Naive thymus-derived CD4-positive, alpha-beta T cell (primary cell): ENCODE measurements around the gene DMD. TPM values are rescaled to one million over a fixed set of nuclear protein-coding genes. Genes with fewer than 3 reads are reported as not detected.

Experiments used
- ATAC-seq: fragments of 150-1000 bp; cut with Tn5 transposase; 2 replicates; pipeline ENCODE4 v1.10.0; 2021; ENCODE audit warnings: mild to moderate bottlenecking, moderate library complexity
- CTCF ChIA-PET: fragments of 350-600 bp; sonication (Branson Sonifier 250); formaldehyde crosslinking; loops from one replicate; lab custom pipeline; 2021; ENCODE audit warnings: antibody characterized with exemption; lab: Charles Lee
- POLR2A ChIA-PET: fragments of 350-600 bp; sonication (Branson Sonifier 250); formaldehyde crosslinking; loops from one replicate; lab custom pipeline; 2021; ENCODE audit warnings: antibody characterized with exemption, inconsistent platforms; lab: Charles Lee
- DNase-seq, 9 donors: peaks; one replicate each; pipeline versions ENCODE4 v3.0.0 to v3.0.0-alpha.2; 2020 to 2022; ENCODE audit warnings: mixed read lengths in 1 of 9
- H3K27ac ChIP-seq: one replicate; pipeline ENCODE4 v1.7.0; 2013; ENCODE audit warnings: mild to moderate bottlenecking, low read depth, low read length, moderate library complexity
- H3K27me3 ChIP-seq, 2 donors: one replicate each; pipeline ENCODE4 v1.7.0; 2013; ENCODE audit warnings: low read length in 2 of 2, mild to moderate bottlenecking in 2 of 2, moderate library complexity in 2 of 2; ENCODE audit not compliant: control insufficient read depth in 2 of 2, insufficient read depth in 2 of 2
- H3K36me3 ChIP-seq, 3 experiments: 1 replicate in 2 of 3; 2 replicates in 1 of 3; pipeline ENCODE4 v1.7.0; 2013; ENCODE audit warnings: low read length in 3 of 3, mild to moderate bottlenecking in 3 of 3, moderate library complexity in 1 of 3; ENCODE audit not compliant: insufficient read depth in 3 of 3, control insufficient read depth in 2 of 3
- H3K4me1 ChIP-seq, 2 donors: one replicate each; pipeline ENCODE4 v1.7.0; 2013; ENCODE audit warnings: low read length in 2 of 2, mild to moderate bottlenecking in 2 of 2, moderate library complexity in 1 of 2; ENCODE audit not compliant: control insufficient read depth in 2 of 2, insufficient read depth in 2 of 2
- H3K4me3 ChIP-seq: 2 replicates; pipeline ENCODE4 v1.7.0; 2013; ENCODE audit warnings: mild to moderate bottlenecking, low read length
- H3K9me3 ChIP-seq, 3 experiments: 1 replicate in 2 of 3; 2 replicates in 1 of 3; pipeline ENCODE4 v1.7.0; 2013; ENCODE audit warnings: low read length in 3 of 3; ENCODE audit not compliant: control insufficient read depth in 2 of 3
- H3K27ac Mint-ChIP-seq, 9 donors: one replicate each; pipeline ENCODE4 v1.8.0; 2020 to 2022; ENCODE audit warnings: mixed read lengths in 9 of 9, mild to moderate bottlenecking in 8 of 9, moderate library complexity in 5 of 9, inconsistent platforms in 2 of 9
- H3K27me3 Mint-ChIP-seq, 5 donors: one replicate each; pipeline ENCODE4 v1.8.0; 2021 to 2022; ENCODE audit warnings: mixed read lengths in 5 of 5, mild to moderate bottlenecking in 1 of 5
- H3K36me3 Mint-ChIP-seq, 5 donors: one replicate each; pipeline ENCODE4 v1.8.0; 2020 to 2022; ENCODE audit warnings: mixed read lengths in 5 of 5, mild to moderate bottlenecking in 3 of 5, inconsistent platforms in 1 of 5
- H3K4me1 Mint-ChIP-seq, 7 donors: one replicate each; pipeline ENCODE4 v1.8.0; 2020 to 2022; ENCODE audit warnings: mixed read lengths in 7 of 7, mild to moderate bottlenecking in 3 of 7, inconsistent platforms in 1 of 7
- H3K4me3 Mint-ChIP-seq, 10 donors: one replicate each; pipeline ENCODE4 v1.8.0; 2020 to 2022; ENCODE audit warnings: mild to moderate bottlenecking in 10 of 10, mixed read lengths in 10 of 10, moderate library complexity in 6 of 10, inconsistent platforms in 2 of 10
- H3K9me3 Mint-ChIP-seq, 11 donors: one replicate each; pipeline ENCODE4 v1.8.0; 2020 to 2022; ENCODE audit warnings: mixed read lengths in 11 of 11, mild to moderate bottlenecking in 4 of 11, inconsistent platforms in 1 of 11, moderate library complexity in 1 of 11
- intact Hi-C, 2 donors: fragments of 100-400 bp; cut with micrococcal nuclease; formaldehyde crosslinking; loops; one replicate each; pipeline ENCODE4 v1.15.1; 2023
- polyA plus RNA-seq, 2 donors: library from polyadenylated mRNA; unstranded; fragments of 300-500 nt; fragmentation: Illumina TruSeq; gene quantifications; one replicate each; pipeline ENCODE4 v1.2.3, GENCODE V29; 2021
- total RNA-seq, 6 experiments: library from RNA in 5 of 6; stranded (reverse) in 5 of 6; gene quantifications; 1 replicate in 5 of 6; 2 replicates in 1 of 6; pipeline ENCODE4 v1.2.3 and lab custom pipeline; 2021 to 2026

The DMD gene
- total and polyA plus RNA-seq, 7 experiments from 2014 or later, result 0.02 to 4.9 (median 0.28) TPM; not detected in 3

DNA sequence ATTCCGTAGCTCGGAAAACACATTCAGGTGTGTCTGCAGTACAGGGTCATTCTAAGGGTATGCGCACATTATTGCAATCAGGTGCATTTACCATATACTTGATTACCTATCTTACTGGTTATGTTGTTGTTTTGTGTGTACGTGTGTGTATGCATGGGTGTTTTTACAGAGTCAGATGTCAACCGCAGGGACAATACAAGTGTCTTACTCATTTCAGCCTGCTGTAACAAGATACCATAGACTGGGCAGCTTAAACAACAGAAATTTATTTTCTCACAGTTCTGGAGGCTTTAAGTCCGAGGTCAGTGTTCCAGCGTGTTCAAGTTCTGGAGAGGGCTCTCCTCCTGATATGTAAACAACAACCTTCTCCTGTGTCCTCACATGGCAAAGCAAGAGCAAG, 316.7 kb downstream of the DMD start:
- Histone ChIP-seq H3K36me3 (no peaks in the 10 kb centered on the region), H3K27ac (no peak overlapping the region), H3K27me3 (no peaks in the 10 kb centered on the region), H3K4me3 (no peak overlapping the region), H3K9me3 (no peaks in the 10 kb centered on the region), H3K4me1 (no peaks in the 10 kb centered on the region)
- ATAC-seq (no peak), DNase-seq (no peak)
- H3K4me1 Mint-ChIP-seq, result no peaks in the 10 kb centered on the region
- intact Hi-C loops, result no loop called here
- no peaks in the 10 kb centered on the region for H3K36me3 Mint-ChIP-seq
- peaks cover 0 to 6% (median 0%) of the 10 kb centered on the region in 11 donors for H3K9me3 Mint-ChIP-seq
- ChIA-PET POLR2A (interaction anchor here (0.6 kb wide), 1 partner anchor 22 kb away, joined by 3 read pairs; no protein-coding TSS in a partner anchor), CTCF (no interaction called here)
- no peak overlapping the region for H3K4me3 Mint-ChIP-seq
- no peak overlapping the region for H3K27ac Mint-ChIP-seq
- H3K27me3 Mint-ChIP-seq, result no peaks in the 10 kb centered on the region

DNA sequence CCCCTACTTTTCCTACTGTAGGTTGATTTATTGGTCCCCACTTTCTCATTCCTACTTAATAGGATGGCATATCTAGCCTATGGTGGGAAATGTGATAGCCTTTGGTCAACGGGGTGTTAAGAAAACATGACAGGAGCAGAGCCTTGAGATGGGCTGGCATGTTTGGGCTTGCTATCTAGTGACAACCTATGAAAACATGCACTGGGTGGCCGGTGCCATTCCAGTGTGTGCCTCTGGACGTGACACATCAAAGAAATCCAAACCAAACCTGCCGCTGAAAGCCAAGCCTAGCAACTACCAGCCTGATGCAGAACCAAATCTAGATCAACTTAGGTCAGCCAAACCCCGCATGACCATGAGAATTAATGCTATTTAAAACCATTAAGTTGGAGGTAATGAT, 317.6 kb downstream of the DMD start:
- no peaks in the 10 kb centered on the region for H3K4me1 ChIP-seq
- intact Hi-C loops, result no loop called here
- no peak overlapping the region for H3K4me3 ChIP-seq
- no peak overlapping the region for H3K27ac Mint-ChIP-seq
- peaks cover 0 to 7% (median 0%) of the 10 kb centered on the region in 11 donors for H3K9me3 Mint-ChIP-seq
- no peaks in the 10 kb centered on the region for H3K27me3 ChIP-seq
- no peak overlapping the region for H3K27ac ChIP-seq
- DNase-seq (no peak), ATAC-seq (no peak)
- H3K4me1 Mint-ChIP-seq, result no peaks in the 10 kb centered on the region
- H3K36me3 Mint-ChIP-seq, result no peaks in the 10 kb centered on the region
- no peaks in the 10 kb centered on the region for H3K27me3 Mint-ChIP-seq
- POLR2A ChIA-PET, result no interaction called here
- H3K9me3 ChIP-seq, result no peaks in the 10 kb centered on the region
- CTCF ChIA-PET, result no interaction called here
- no peak overlapping the region for H3K4me3 Mint-ChIP-seq
- H3K36me3 ChIP-seq, result no peaks in the 10 kb centered on the region

DNA sequence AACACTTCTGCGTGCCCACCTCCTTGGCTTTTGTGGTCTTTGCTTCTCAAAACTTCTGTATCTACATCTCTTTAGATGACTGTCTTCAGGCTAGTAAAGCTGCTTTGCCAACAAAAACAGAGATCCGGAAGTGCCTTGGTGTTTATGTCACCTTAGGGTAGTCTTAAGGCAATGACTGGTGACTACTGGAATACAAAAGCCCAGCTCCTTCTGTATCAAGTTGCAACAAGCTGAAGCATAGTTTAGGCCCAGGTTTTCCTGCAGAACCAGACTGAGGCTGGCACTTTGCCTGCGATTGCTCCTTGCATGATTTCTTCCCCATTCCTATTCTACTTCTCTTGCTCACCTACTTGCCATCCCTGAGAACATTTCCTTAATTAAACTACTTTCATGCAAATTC, 333.8 kb downstream of the DMD start:
- no peak overlapping the region for H3K4me3 Mint-ChIP-seq
- no peaks in the 10 kb centered on the region for H3K27me3 Mint-ChIP-seq
- ATAC-seq, result no peak
- peaks cover 0 to 13% (median 6%) of the 10 kb centered on the region in 11 donors for H3K9me3 Mint-ChIP-seq
- ChIA-PET POLR2A (no interaction called here), CTCF (no interaction called here)
- no peaks in the 10 kb centered on the region for H3K36me3 ChIP-seq
- H3K4me3 ChIP-seq, result no peak overlapping the region
- H3K27ac Mint-ChIP-seq, result no peak overlapping the region
- H3K27ac ChIP-seq, result no peak overlapping the region
- H3K4me1 Mint-ChIP-seq, result no peaks in the 10 kb centered on the region
- no peaks in the 10 kb centered on the region for H3K9me3 ChIP-seq
- H3K4me1 ChIP-seq, result no peaks in the 10 kb centered on the region
- H3K36me3 Mint-ChIP-seq, result no peaks in the 10 kb centered on the region
- intact Hi-C loops, result no loop called here
- no peak for DNase-seq
- no peaks in the 10 kb centered on the region for H3K27me3 ChIP-seq

DNA sequence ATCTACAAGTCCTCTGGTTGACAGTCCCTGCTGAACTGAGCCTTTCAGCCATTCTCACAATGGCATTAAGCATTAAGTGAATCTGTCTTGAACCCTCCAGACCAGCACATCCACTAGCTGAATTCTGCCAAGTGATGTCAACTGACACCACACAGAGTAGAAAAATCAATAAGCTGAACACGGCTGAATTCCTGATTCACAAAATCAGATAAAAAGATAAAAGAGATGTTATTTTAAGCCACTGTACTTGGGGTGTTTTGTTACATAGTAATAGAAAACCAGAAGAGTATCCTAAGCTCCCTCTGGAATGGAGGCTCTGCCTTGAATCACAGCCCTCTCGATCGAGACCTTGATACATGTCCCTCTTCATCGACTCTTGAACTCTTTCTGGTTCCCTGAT, 336.5 kb downstream of the DMD start:
- H3K36me3 Mint-ChIP-seq, result no peaks in the 10 kb centered on the region
- H3K4me1 Mint-ChIP-seq, result no peaks in the 10 kb centered on the region
- no peak for ATAC-seq
- intact Hi-C loops, result no loop called here
- no peak overlapping the region for H3K27ac Mint-ChIP-seq
- H3K9me3 Mint-ChIP-seq, result peaks cover 0 to 11% (median 5%) of the 10 kb centered on the region in 11 donors
- H3K27ac ChIP-seq, result no peak overlapping the region
- ChIA-PET POLR2A (no interaction called here), CTCF (no interaction called here)
- H3K36me3 ChIP-seq, result no peaks in the 10 kb centered on the region
- no peak overlapping the region for H3K4me3 ChIP-seq
- no peaks in the 10 kb centered on the region for H3K9me3 ChIP-seq
- H3K27me3 ChIP-seq, result no peaks in the 10 kb centered on the region
- no peak for DNase-seq
- no peaks in the 10 kb centered on the region for H3K27me3 Mint-ChIP-seq
- no peak overlapping the region for H3K4me3 Mint-ChIP-seq
- H3K4me1 ChIP-seq, result no peaks in the 10 kb centered on the region

DNA sequence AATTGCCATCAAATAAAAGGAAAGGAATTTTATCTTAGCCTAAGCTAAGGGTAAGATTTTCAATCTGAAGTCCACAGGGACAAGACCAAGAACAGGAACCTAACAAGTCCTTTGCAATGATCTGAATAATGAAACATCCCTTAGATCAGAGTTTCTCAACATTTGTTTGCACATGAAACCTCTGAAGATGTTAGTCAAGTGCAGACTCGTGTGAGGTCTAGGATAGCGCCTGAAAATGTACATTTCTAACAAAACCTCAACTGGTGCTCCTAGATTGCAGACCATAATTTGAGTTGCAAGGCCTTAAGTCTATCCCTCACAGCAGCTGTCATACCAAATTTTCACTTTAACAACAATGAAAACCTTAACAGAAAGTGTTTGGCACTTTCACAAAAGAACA, 337.6 kb downstream of the DMD start:
- H3K4me3 Mint-ChIP-seq, result no peak overlapping the region
- H3K27me3 ChIP-seq, result no peaks in the 10 kb centered on the region
- H3K27ac Mint-ChIP-seq, result no peak overlapping the region
- H3K27ac ChIP-seq, result no peak overlapping the region
- ATAC-seq, result no peak
- intact Hi-C loops, result no loop called here
- no peak overlapping the region for H3K4me3 ChIP-seq
- no peaks in the 10 kb centered on the region for H3K4me1 ChIP-seq
- no peaks in the 10 kb centered on the region for H3K4me1 Mint-ChIP-seq
- no peaks in the 10 kb centered on the region for H3K9me3 ChIP-seq
- H3K9me3 Mint-ChIP-seq, result peaks cover 0 to 11% (median 3%) of the 10 kb centered on the region in 11 donors
- no peak for DNase-seq
- ChIA-PET CTCF (no interaction called here), POLR2A (no interaction called here)
- no peaks in the 10 kb centered on the region for H3K27me3 Mint-ChIP-seq
- no peaks in the 10 kb centered on the region for H3K36me3 ChIP-seq
- H3K36me3 Mint-ChIP-seq, result no peaks in the 10 kb centered on the region

DNA sequence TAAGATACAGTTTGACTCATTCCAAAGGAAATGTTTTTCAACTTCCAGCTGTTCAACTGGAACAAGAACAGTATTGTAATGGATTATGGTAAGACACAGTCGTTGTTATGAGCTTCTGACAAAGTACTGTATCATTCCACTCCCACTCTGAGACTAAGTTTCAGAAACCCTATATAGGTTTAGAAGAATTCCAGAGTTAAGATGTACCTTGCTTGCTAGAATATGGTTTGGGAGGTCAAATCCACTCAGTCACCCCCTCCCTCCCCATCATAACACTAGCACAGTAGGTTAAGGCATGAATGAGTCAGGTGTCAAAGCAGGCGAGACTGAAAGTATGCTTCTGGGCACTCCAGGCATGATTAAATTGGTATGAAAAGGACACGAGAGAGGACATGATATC, 339.7 kb downstream of the DMD start:
- no peak overlapping the region for H3K4me3 Mint-ChIP-seq
- no peak overlapping the region for H3K27ac Mint-ChIP-seq
- no peak overlapping the region for H3K27ac ChIP-seq
- H3K9me3 Mint-ChIP-seq, result peaks cover 0 to 11% (median 3%) of the 10 kb centered on the region in 11 donors
- H3K9me3 ChIP-seq, result no peaks in the 10 kb centered on the region
- no peaks in the 10 kb centered on the region for H3K36me3 ChIP-seq
- H3K4me3 ChIP-seq, result no peak overlapping the region
- no peaks in the 10 kb centered on the region for H3K4me1 ChIP-seq
- H3K27me3 ChIP-seq, result no peaks in the 10 kb centered on the region
- no peaks in the 10 kb centered on the region for H3K4me1 Mint-ChIP-seq
- intact Hi-C loops, result no loop called here
- H3K27me3 Mint-ChIP-seq, result no peaks in the 10 kb centered on the region
- no peaks in the 10 kb centered on the region for H3K36me3 Mint-ChIP-seq
- ChIA-PET CTCF (no interaction called here), POLR2A (no interaction called here)
- DNase-seq (no peak), ATAC-seq (no peak)

DNA sequence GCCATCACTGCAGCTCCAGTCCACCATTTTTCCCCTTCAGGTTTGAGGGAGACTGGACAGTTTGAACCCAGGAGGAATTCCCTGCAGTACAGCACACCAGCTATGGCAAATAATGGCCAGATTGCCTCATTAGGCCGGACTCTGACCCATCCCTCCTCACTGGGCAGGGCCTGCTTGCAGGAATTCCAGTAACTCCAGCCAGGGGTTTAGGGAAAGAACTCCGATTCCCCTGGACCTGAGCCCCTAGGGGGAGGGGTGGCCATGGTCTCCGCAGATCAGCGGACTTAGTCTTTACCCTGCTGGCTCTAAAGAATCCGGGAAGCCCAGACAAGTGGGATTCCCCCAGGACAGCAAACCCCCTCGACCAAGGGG, 342.8 kb downstream of the DMD start:
- no peaks in the 10 kb centered on the region for H3K4me1 Mint-ChIP-seq
- H3K4me3 Mint-ChIP-seq, result no peak overlapping the region
- H3K4me1 ChIP-seq, result no peaks in the 10 kb centered on the region
- peaks cover 0 to 5% (median 2%) of the 10 kb centered on the region in 11 donors for H3K9me3 Mint-ChIP-seq
- ChIA-PET CTCF (no interaction called here), POLR2A (no interaction called here)
- no peak overlapping the region for H3K4me3 ChIP-seq
- no peak overlapping the region for H3K27ac ChIP-seq
- DNase-seq (no peak), ATAC-seq (no peak)
- no peak overlapping the region for H3K27ac Mint-ChIP-seq
- H3K27me3 ChIP-seq, result no peaks in the 10 kb centered on the region
- intact Hi-C loops, result no loop called here
- no peaks in the 10 kb centered on the region for H3K36me3 Mint-ChIP-seq
- H3K27me3 Mint-ChIP-seq, result no peaks in the 10 kb centered on the region
- no peaks in the 10 kb centered on the region for H3K9me3 ChIP-seq
- no peaks in the 10 kb centered on the region for H3K36me3 ChIP-seq
